Measurements from ENCODE around the gene NRP1.
A peak's percentile ranks its signal among the peaks of the same experiment; 100 is the strongest.

NRP1 gene

GRCh38 chr10:33247221-33247922 lies 87.1 kb downstream of the NRP1 start:
- Histone ChIP-seq H2BK120ac (ENCODE audit: low read depth, low read length) (no peak overlapping the region), H3K79me1 (ENCODE audit: low read depth, low read length) (no peaks in the 10 kb centered on the region), H3K4me2 (ENCODE audit: insufficient read depth, low read length, poor library complexity, severe bottlenecking) (no peak overlapping the region), H3K18ac (ENCODE audit: low read length) (no peak overlapping the region), H4K91ac (ENCODE audit: low read depth, low read length, poor library complexity) (no peak overlapping the region), H3K9me3 (replicated peaks in 1 of 2; ENCODE audit: control insufficient read depth in 2 of 2, insufficient read depth in 1 of 2, low read depth in 1 of 2, low read length in 2 of 2) (no peaks in the 10 kb centered on the region), H2BK15ac (ENCODE audit: low read length) (peak overlapping the region; percentile 47), H2AFZ (ENCODE audit: low read length) (no peak overlapping the region), H3K23ac (ENCODE audit: low read depth, low read length, poor library complexity) (peak overlapping the region; percentile 25), H3K4me3 (ENCODE audit: low read length in 2 of 2) (no peak overlapping the region), H2BK5ac (ENCODE audit: low read length) (no peak overlapping the region), H3K4me1 (ENCODE audit: control insufficient read depth in 2 of 2, insufficient read depth in 1 of 2, low read depth in 1 of 2, low read length in 2 of 2) (peaks cover 0 to 3% of the 10 kb centered on the region in 2 donors), H4K8ac (ENCODE audit: low read depth, low read length) (no peak overlapping the region), H3K4ac (ENCODE audit: low read length) (no peak overlapping the region), H3K14ac (ENCODE audit: low read length) (no peak overlapping the region), H2AK5ac (ENCODE audit: low read depth, low read length) (no peak overlapping the region), H3K36me3 (replicated peaks in 1 of 2; ENCODE audit: control insufficient read depth in 2 of 2, insufficient read depth in 2 of 2, low read length in 2 of 2) (peaks cover 0 to 96% of the 10 kb centered on the region in 2 donors), H3K9ac (ENCODE audit: low read depth, low read length, poor library complexity) (no peak overlapping the region), H3K27me3 (ENCODE audit: control insufficient read depth in 3 of 3, insufficient read depth in 3 of 3, low read depth in 1 of 3, low read length in 3 of 3) (no peaks in the 10 kb centered on the region), H2BK12ac (ENCODE audit: low read length) (no peak overlapping the region), H3K27ac (replicated peaks; ENCODE audit: low read length) (no peak overlapping the region)
- no peak for DNase-seq (ENCODE audit: low spot score)
- WGBS, 2 donors (ENCODE audit: extremely low coverage in 2 of 2, insufficient read length in 2 of 2, insufficient replicate concordance in 1 of 2), result no CpG with 5 or more reads among the region's 11 CpGs

- H3K23ac ChIP-seq (ENCODE audit: low read depth, low read length, poor library complexity), result no peak overlapping the region
- no peak for DNase-seq (ENCODE audit: low spot score)
- no peak overlapping the region for H3K27ac ChIP-seq (replicated peaks; ENCODE audit: low read length)
- no peak overlapping the region for H2AK5ac ChIP-seq (ENCODE audit: low read depth, low read length)
- no peak overlapping the region for H3K9ac ChIP-seq (ENCODE audit: low read depth, low read length, poor library complexity)
- H4K91ac ChIP-seq (ENCODE audit: low read depth, low read length, poor library complexity), result no peak overlapping the region
- H2BK12ac ChIP-seq (ENCODE audit: low read length), result no peak overlapping the region
- H3K27me3 ChIP-seq (ENCODE audit: control insufficient read depth in 3 of 3, insufficient read depth in 3 of 3, low read depth in 1 of 3, low read length in 3 of 3), result no peaks in the 10 kb centered on the region
- H3K4me1 ChIP-seq (ENCODE audit: control insufficient read depth in 2 of 2, insufficient read depth in 1 of 2, low read depth in 1 of 2, low read length in 2 of 2), result peaks cover 6 to 9% of the 10 kb centered on the region in 2 donors
- H2BK120ac ChIP-seq (ENCODE audit: low read depth, low read length), result no peak overlapping the region
- no peaks in the 10 kb centered on the region for H3K79me1 ChIP-seq (ENCODE audit: low read depth, low read length)
- no peak overlapping the region for H3K4me3 ChIP-seq (ENCODE audit: low read length in 2 of 2)
- no CpG with 5 or more reads among the region's 1 CpG for WGBS, 2 donors (ENCODE audit: extremely low coverage in 2 of 2, insufficient read length in 2 of 2, insufficient replicate concordance in 1 of 2)
- H3K14ac ChIP-seq (ENCODE audit: low read length), result no peak overlapping the region
- no peak overlapping the region for H3K18ac ChIP-seq (ENCODE audit: low read length)
- no peak overlapping the region for H3K4ac ChIP-seq (ENCODE audit: low read length)
- H4K8ac ChIP-seq (ENCODE audit: low read depth, low read length), result no peak overlapping the region
- H3K9me3 ChIP-seq (replicated peaks in 1 of 2; ENCODE audit: control insufficient read depth in 2 of 2, insufficient read depth in 1 of 2, low read depth in 1 of 2, low read length in 2 of 2), result no peaks in the 10 kb centered on the region
- no peak overlapping the region for H2AFZ ChIP-seq (ENCODE audit: low read length)
- no peak overlapping the region for H2BK15ac ChIP-seq (ENCODE audit: low read length)
- no peak overlapping the region for H2BK5ac ChIP-seq (ENCODE audit: low read length)
- no peak overlapping the region for H3K4me2 ChIP-seq (ENCODE audit: insufficient read depth, low read length, poor library complexity, severe bottlenecking)
- peaks cover 0 to 94% of the 10 kb centered on the region in 2 donors for H3K36me3 ChIP-seq (replicated peaks in 1 of 2; ENCODE audit: control insufficient read depth in 2 of 2, insufficient read depth in 2 of 2, low read length in 2 of 2)
Observed at GRCh38 chr10:33245343-33245742, 89.1 kb downstream of the NRP1 start.

- no peak overlapping the region for H4K8ac ChIP-seq (ENCODE audit: low read depth, low read length)
- no peak overlapping the region for H3K4me2 ChIP-seq (ENCODE audit: insufficient read depth, low read length, poor library complexity, severe bottlenecking)
- peaks cover 0 to 94% of the 10 kb centered on the region in 2 donors for H3K36me3 ChIP-seq (replicated peaks in 1 of 2; ENCODE audit: control insufficient read depth in 2 of 2, insufficient read depth in 2 of 2, low read length in 2 of 2)
- H3K27me3 ChIP-seq (ENCODE audit: control insufficient read depth in 3 of 3, insufficient read depth in 3 of 3, low read depth in 1 of 3, low read length in 3 of 3), result no peaks in the 10 kb centered on the region
- H2BK12ac ChIP-seq (ENCODE audit: low read length), result no peak overlapping the region
- H3K23ac ChIP-seq (ENCODE audit: low read depth, low read length, poor library complexity), result no peak overlapping the region
- no peak overlapping the region for H4K91ac ChIP-seq (ENCODE audit: low read depth, low read length, poor library complexity)
- no CpG with 5 or more reads among the region's 2 CpGs for WGBS, 2 donors (ENCODE audit: extremely low coverage in 2 of 2, insufficient read length in 2 of 2, insufficient replicate concordance in 1 of 2)
- H2AK5ac ChIP-seq (ENCODE audit: low read depth, low read length), result no peak overlapping the region
- H3K79me1 ChIP-seq (ENCODE audit: low read depth, low read length), result no peaks in the 10 kb centered on the region
- no peak overlapping the region for H2BK5ac ChIP-seq (ENCODE audit: low read length)
- no peaks in the 10 kb centered on the region for H3K9me3 ChIP-seq (replicated peaks in 1 of 2; ENCODE audit: control insufficient read depth in 2 of 2, insufficient read depth in 1 of 2, low read depth in 1 of 2, low read length in 2 of 2)
- H3K9ac ChIP-seq (ENCODE audit: low read depth, low read length, poor library complexity), result no peak overlapping the region
- H2AFZ ChIP-seq (ENCODE audit: low read length), result no peak overlapping the region
- H3K4me3 ChIP-seq (ENCODE audit: low read length in 2 of 2), result no peak overlapping the region
- H2BK15ac ChIP-seq (ENCODE audit: low read length), result no peak overlapping the region
- H3K27ac ChIP-seq (replicated peaks; ENCODE audit: low read length), result no peak overlapping the region
- DNase-seq (ENCODE audit: low spot score), result no peak
- peaks cover 6 to 9% of the 10 kb centered on the region in 2 donors for H3K4me1 ChIP-seq (ENCODE audit: control insufficient read depth in 2 of 2, insufficient read depth in 1 of 2, low read depth in 1 of 2, low read length in 2 of 2)
- H2BK120ac ChIP-seq (ENCODE audit: low read depth, low read length), result no peak overlapping the region
- no peak overlapping the region for H3K18ac ChIP-seq (ENCODE audit: low read length)
- H3K14ac ChIP-seq (ENCODE audit: low read length), result no peak overlapping the region
- no peak overlapping the region for H3K4ac ChIP-seq (ENCODE audit: low read length)
Observed at GRCh38 chr10:33244354-33244967, 90.0 kb downstream of the NRP1 start.

GRCh38 chr10:33243703-33244102 lies 90.8 kb downstream of the NRP1 start:
- Histone ChIP-seq H3K27me3 (ENCODE audit: control insufficient read depth in 3 of 3, insufficient read depth in 3 of 3, low read depth in 1 of 3, low read length in 3 of 3) (no peaks in the 10 kb centered on the region), H3K4ac (ENCODE audit: low read length) (no peak overlapping the region), H3K79me1 (ENCODE audit: low read depth, low read length) (no peaks in the 10 kb centered on the region), H2BK15ac (ENCODE audit: low read length) (no peak overlapping the region), H2AFZ (ENCODE audit: low read length) (no peak overlapping the region), H2BK120ac (ENCODE audit: low read depth, low read length) (no peak overlapping the region), H2BK5ac (ENCODE audit: low read length) (no peak overlapping the region), H3K14ac (ENCODE audit: low read length) (no peak overlapping the region), H3K23ac (ENCODE audit: low read depth, low read length, poor library complexity) (no peak overlapping the region), H3K36me3 (replicated peaks in 1 of 2; ENCODE audit: control insufficient read depth in 2 of 2, insufficient read depth in 2 of 2, low read length in 2 of 2) (peaks cover 0 to 94% of the 10 kb centered on the region in 2 donors), H3K27ac (replicated peaks; ENCODE audit: low read length) (no peak overlapping the region), H4K91ac (ENCODE audit: low read depth, low read length, poor library complexity) (no peak overlapping the region), H2BK12ac (ENCODE audit: low read length) (no peak overlapping the region), H3K9ac (ENCODE audit: low read depth, low read length, poor library complexity) (no peak overlapping the region), H3K4me2 (ENCODE audit: insufficient read depth, low read length, poor library complexity, severe bottlenecking) (no peak overlapping the region), H3K18ac (ENCODE audit: low read length) (no peak overlapping the region), H3K4me1 (ENCODE audit: control insufficient read depth in 2 of 2, insufficient read depth in 1 of 2, low read depth in 1 of 2, low read length in 2 of 2) (peaks cover 6 to 9% of the 10 kb centered on the region in 2 donors), H2AK5ac (ENCODE audit: low read depth, low read length) (no peak overlapping the region), H3K4me3 (ENCODE audit: low read length in 2 of 2) (no peak overlapping the region), H4K8ac (ENCODE audit: low read depth, low read length) (no peak overlapping the region), H3K9me3 (replicated peaks in 1 of 2; ENCODE audit: control insufficient read depth in 2 of 2, insufficient read depth in 1 of 2, low read depth in 1 of 2, low read length in 2 of 2) (no peaks in the 10 kb centered on the region)
- DNase-seq (ENCODE audit: low spot score), result no peak
- no CpG with 5 or more reads among the region's 2 CpGs for WGBS, 2 donors (ENCODE audit: extremely low coverage in 2 of 2, insufficient read length in 2 of 2, insufficient replicate concordance in 1 of 2)

Data from neuronal stem cell (in vitro differentiated cells).